ENCODE measurements around the gene IGFLR1. TPM values are rescaled to one million over a fixed set of nuclear protein-coding genes. Genes with fewer than 3 reads are reported as not detected.

The IGFLR1 gene
- total and polyA plus RNA-seq, 9 of the 15 experiments (the other 6 are each of a cell fraction or from before 2014, with no cell fraction given) = 1.0 to 14.3 (median 4.6) TPM

DNA sequence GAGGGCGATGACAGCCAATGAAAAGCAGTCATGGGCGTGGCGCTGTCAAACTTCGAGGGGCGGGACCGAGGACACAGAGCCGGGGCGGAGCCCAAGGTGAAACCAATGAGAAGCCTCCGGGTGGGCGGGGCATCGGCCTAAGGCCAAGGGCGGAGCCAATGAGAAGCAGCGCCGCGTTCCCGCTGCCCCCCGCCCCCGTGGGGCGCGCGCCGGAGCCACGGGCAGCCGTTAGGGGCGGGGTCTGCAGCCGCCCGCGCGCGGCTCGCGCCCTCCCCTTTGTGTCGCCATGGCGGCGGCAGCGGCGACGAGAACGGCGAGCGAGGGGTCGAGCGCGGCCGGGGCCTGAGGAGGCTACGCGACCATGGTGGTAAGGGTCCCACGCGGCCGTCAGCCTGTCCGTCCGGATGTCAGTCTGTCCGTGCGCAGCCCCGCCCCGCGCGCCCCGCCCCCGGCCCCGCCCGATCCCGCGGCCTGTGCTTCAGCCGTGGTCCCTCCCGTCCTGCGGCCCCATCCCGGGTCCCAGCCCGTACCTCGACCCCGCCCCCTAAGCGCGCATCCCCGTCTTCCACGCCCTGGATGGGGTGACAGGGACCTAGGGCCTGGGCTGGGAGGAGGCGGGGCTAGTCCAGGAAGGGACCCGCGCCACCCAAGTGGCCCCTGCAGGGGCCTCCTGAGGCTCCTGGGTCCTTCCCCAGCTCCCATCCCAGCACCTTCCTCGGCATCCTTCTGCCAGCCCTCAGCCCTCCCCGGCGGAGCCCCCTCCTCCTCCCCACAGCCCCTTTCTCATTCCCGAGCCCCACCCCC, 33.2 kb upstream of the IGFLR1 start, which contains the start of gene ARHGAP33 (continued):
- no peak for TF ChIP-seq NR2C2 (CRISPR knock-in tag; IDR thresholded peaks at IDR 0.05)
- 0 out of 2 replicates have a peak, but pooled peaks have one; percentile 19 for TF ChIP-seq NR2C2 (tag; IDR thresholded peaks at IDR 0.05)
- TF ChIP-seq CCNT2 (IDR thresholded peaks at IDR 0.05; ENCODE audit: borderline replicate concordance, extremely low read depth, insufficient read length, low read depth, low read length) = peak; percentile 91
- no peak for TF ChIP-seq SPI1 (IDR thresholded peaks at IDR 0.05; ENCODE audit: borderline replicate concordance, low read depth, low read length)
- no peak for TF ChIP-seq SNIP1 (IDR thresholded peaks at IDR 0.05; ENCODE audit: low read depth)
- no peak for TF ChIP-seq MYBL2 (IDR thresholded peaks at IDR 0.05; ENCODE audit: low read depth)
- no peak for TF ChIP-seq MYBL2 (CRISPR knock-in tag; IDR thresholded peaks at IDR 0.05; ENCODE audit: borderline replicate concordance)
- peak; percentile 64 for TF ChIP-seq EP300 (IDR thresholded peaks at IDR 0.05; ENCODE audit: low read length)
- peak; percentile 84 for TF ChIP-seq NFYB (IDR thresholded peaks at IDR 0.05; ENCODE audit: extremely low read depth, insufficient read length)
- TF ChIP-seq JUN (IDR thresholded peaks at IDR 0.05; ENCODE audit: borderline replicate concordance, low read depth, low read length) = no peak
- TF ChIP-seq JUN (CRISPR knock-in tag; IDR thresholded peaks at IDR 0.05; ENCODE audit: borderline replicate concordance) = no peak
- TF ChIP-seq, protein P1, sequence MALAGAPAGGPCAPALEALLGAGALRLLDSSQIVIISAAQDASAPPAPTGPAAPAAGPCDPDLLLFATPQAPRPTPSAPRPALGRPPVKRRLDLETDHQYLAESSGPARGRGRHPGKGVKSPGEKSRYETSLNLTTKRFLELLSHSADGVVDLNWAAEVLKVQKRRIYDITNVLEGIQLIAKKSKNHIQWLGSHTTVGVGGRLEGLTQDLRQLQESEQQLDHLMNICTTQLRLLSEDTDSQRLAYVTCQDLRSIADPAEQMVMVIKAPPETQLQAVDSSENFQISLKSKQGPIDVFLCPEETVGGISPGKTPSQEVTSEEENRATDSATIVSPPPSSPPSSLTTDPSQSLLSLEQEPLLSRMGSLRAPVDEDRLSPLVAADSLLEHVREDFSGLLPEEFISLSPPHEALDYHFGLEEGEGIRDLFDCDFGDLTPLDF (CRISPR knock-in tag; IDR thresholded peaks at IDR 0.05) = no peak
- TF ChIP-seq MAX (CRISPR knock-in tag; IDR thresholded peaks at IDR 0.05) = peak; percentile 68
- TF ChIP-seq SIN3A (IDR thresholded peaks at IDR 0.05; ENCODE audit: borderline replicate concordance in 2 of 2, control insufficient read depth in 1 of 2, low read depth in 2 of 2, low read length in 2 of 2) = peak; percentile 83 to 84; a peak in 2 of 4 replicates
- peak; percentile 64 for TF ChIP-seq FOS (IDR thresholded peaks at IDR 0.05; ENCODE audit: extremely low read depth, insufficient read length)
- peak; percentile 36 for TF ChIP-seq SP2 (IDR thresholded peaks at IDR 0.05; ENCODE audit: extremely low read depth, low read depth, low read length, poor library complexity, severe bottlenecking)
- TF ChIP-seq SAFB (IDR thresholded peaks at IDR 0.05; ENCODE audit: borderline replicate concordance, low read depth, low read length) = 0 out of 2 replicates have a peak, but pooled peaks have one; percentile 25
- TF ChIP-seq ZBTB5 (IDR thresholded peaks at IDR 0.05) = no peak
- TF ChIP-seq ETS1 (conservative IDR thresholded peaks at IDR 0.05; ENCODE audit: control insufficient read depth, low read depth, low read length) = 0 out of 2 replicates have a peak, but pooled peaks have one; percentile 49
- no peak for TF ChIP-seq ZNF253 (CRISPR knock-in tag; conservative IDR thresholded peaks at IDR 0.05)
- no peak for TF ChIP-seq ZNF507 (tag; conservative IDR thresholded peaks at IDR 0.05)
- no peak for TF ChIP-seq NCOA4 (IDR thresholded peaks at IDR 0.05; ENCODE audit: partially characterized antibody)
